Endodermal cell (in vitro differentiated cells): ENCODE results near the gene SRA1. TPM values are rescaled to one million over a fixed set of nuclear protein-coding genes. Genes with fewer than 3 reads are reported as not detected.

ENCODE experiments used
- DNase-seq: peaks from one replicate; pipeline ENCODE4 v3.0.0-alpha.2; 2017
- H3K27ac ChIP-seq: 2 replicates; pipeline ENCODE4 v1.5.1; 2013; ENCODE audit warnings: mild to moderate bottlenecking, low read depth, low read length, moderate library complexity
- H3K27me3 ChIP-seq: 2 replicates; pipeline ENCODE4 v1.6.1; 2013; ENCODE audit warnings: mild to moderate bottlenecking, low read length, moderate library complexity; ENCODE audit not compliant: insufficient read depth, control insufficient read depth, poor library complexity, severe bottlenecking
- H3K36me3 ChIP-seq: 2 replicates; pipeline ENCODE4 v1.7.0; 2013; ENCODE audit warnings: mild to moderate bottlenecking, low read length, moderate library complexity; ENCODE audit not compliant: control insufficient read depth, insufficient read depth
- H3K4me1 ChIP-seq: one replicate; pipeline ENCODE4 v1.7.0; 2013; ENCODE audit warnings: low read length; ENCODE audit not compliant: control insufficient read depth, insufficient read depth
- H3K4me3 ChIP-seq: 2 replicates; pipeline ENCODE4 v1.5.1; 2013; ENCODE audit warnings: mild to moderate bottlenecking, low read length, moderate library complexity
- H3K9ac ChIP-seq: 2 replicates; pipeline ENCODE4 v1.6.1; 2013; ENCODE audit warnings: mild to moderate bottlenecking, low read length, moderate library complexity; ENCODE audit not compliant: poor library complexity, severe bottlenecking; ENCODE audit errors: extremely low read depth
- H3K9me3 ChIP-seq: 2 replicates; pipeline ENCODE4 v1.6.1; 2013; ENCODE audit warnings: mild to moderate bottlenecking, low read length, moderate library complexity; ENCODE audit not compliant: control insufficient read depth
- H3K27ac Mint-ChIP-seq: 2 replicates; pipeline ENCODE4 v1.8.0; 2020; ENCODE audit warnings: mixed read lengths
- H3K27me3 Mint-ChIP-seq: 2 replicates; pipeline ENCODE4 v1.8.0; 2021; ENCODE audit warnings: mild to moderate bottlenecking, mixed read lengths; ENCODE audit not compliant: insufficient read depth
- H3K36me3 Mint-ChIP-seq: 2 replicates; pipeline ENCODE4 v1.8.0; 2020; ENCODE audit warnings: low read depth, mixed read lengths
- H3K4me1 Mint-ChIP-seq: 2 replicates; pipeline ENCODE4 v1.8.0; 2020; ENCODE audit warnings: mixed read lengths
- H3K4me3 Mint-ChIP-seq: 2 replicates; pipeline ENCODE4 v1.8.0; 2020; ENCODE audit warnings: mild to moderate bottlenecking, moderate library complexity, mixed read lengths
- H3K9me3 Mint-ChIP-seq: 2 replicates; pipeline ENCODE4 v1.8.0; 2020; ENCODE audit warnings: mild to moderate bottlenecking, mixed read lengths
- WGBS, 2 experiments: methylation state at CpG; one replicate each; pipeline versions ENCODE4 v1.1.5 to v1.1.7; 2013; ENCODE audit warnings: missing lambda C conversion rate in 2 of 2, mixed read lengths in 1 of 2; ENCODE audit not compliant: insufficient coverage in 1 of 2, insufficient read length in 1 of 2; 5-methylcytosine and 5-hydroxymethylcytosine counted together
- total RNA-seq, 2 donors: library from RNA; stranded (reverse); fragmentation: NEBNext Ultra II Directional in 1 of 2; extraction: Animal tissue kit (Norgen Biotek cat#: 25700) in 1 of 2; gene quantifications; 2 replicates in 1 of 2; 3 replicates in 1 of 2; pipeline ENCODE4 v1.2.1, GENCODE V29; 2021
- TF ChIP-seq, protein P1 (sequence below): fragments of 200-600 bp; sonication (generic); conservative IDR thresholded peaks from 2 replicates; pipeline ENCODE4 v1.5.0; 2021; ENCODE audit warnings: antibody characterized with exemption, mild to moderate bottlenecking

Gene SRA1
- total RNA-seq, 2 donors from 2014 or later, result 40.5 to 42.9 TPM

DNA sequence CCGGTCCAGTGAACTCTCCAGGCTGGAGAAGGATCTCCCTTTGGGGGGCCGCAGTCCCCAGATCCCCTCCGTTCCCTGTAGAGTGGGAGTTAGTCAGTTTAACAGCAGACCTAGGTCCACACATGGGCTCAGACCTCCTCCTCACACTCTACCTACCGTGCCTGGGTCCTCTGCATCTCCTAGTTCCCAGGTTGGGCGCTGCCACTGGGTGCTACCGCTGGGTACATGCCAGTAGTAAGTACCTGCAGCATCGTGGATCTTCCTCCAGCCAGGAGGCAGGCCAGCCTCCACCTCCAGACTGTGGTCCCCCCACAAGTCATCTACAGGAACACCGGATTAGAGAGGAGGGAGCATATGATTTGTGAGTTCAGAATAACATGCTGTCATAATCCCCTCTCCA is 6.3 kb upstream of the SRA1 start:
- TF ChIP-seq, protein P1, sequence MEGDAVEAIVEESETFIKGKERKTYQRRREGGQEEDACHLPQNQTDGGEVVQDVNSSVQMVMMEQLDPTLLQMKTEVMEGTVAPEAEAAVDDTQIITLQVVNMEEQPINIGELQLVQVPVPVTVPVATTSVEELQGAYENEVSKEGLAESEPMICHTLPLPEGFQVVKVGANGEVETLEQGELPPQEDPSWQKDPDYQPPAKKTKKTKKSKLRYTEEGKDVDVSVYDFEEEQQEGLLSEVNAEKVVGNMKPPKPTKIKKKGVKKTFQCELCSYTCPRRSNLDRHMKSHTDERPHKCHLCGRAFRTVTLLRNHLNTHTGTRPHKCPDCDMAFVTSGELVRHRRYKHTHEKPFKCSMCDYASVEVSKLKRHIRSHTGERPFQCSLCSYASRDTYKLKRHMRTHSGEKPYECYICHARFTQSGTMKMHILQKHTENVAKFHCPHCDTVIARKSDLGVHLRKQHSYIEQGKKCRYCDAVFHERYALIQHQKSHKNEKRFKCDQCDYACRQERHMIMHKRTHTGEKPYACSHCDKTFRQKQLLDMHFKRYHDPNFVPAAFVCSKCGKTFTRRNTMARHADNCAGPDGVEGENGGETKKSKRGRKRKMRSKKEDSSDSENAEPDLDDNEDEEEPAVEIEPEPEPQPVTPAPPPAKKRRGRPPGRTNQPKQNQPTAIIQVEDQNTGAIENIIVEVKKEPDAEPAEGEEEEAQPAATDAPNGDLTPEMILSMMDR, result no peak
- Mint-ChIP-seq H3K4me3 (peak overlapping the region; percentile 99), H3K4me1 (peaks cover 17% of the 10 kb centered on the region), H3K36me3 (peaks cover 26% of the 10 kb centered on the region), H3K27ac (peak overlapping the region; percentile 89), H3K9me3 (no peaks in the 10 kb centered on the region), H3K27me3 (no peaks in the 10 kb centered on the region)
- Histone ChIP-seq H3K9me3 (no peaks in the 10 kb centered on the region), H3K27ac (no peak overlapping the region), H3K4me1 (peaks cover 14% of the 10 kb centered on the region), H3K4me3 (peak overlapping the region; percentile 93), H3K36me3 (peaks cover 31% of the 10 kb centered on the region), H3K9ac (peak overlapping the region; percentile 84), H3K27me3 (no peaks in the 10 kb centered on the region)
- 87% methylated on average over 8 of the region's 8 CpGs; no CpG with 5 or more reads in 1 of the 2 experiments for WGBS, 2 experiments
- DNase-seq, result no peak

DNA sequence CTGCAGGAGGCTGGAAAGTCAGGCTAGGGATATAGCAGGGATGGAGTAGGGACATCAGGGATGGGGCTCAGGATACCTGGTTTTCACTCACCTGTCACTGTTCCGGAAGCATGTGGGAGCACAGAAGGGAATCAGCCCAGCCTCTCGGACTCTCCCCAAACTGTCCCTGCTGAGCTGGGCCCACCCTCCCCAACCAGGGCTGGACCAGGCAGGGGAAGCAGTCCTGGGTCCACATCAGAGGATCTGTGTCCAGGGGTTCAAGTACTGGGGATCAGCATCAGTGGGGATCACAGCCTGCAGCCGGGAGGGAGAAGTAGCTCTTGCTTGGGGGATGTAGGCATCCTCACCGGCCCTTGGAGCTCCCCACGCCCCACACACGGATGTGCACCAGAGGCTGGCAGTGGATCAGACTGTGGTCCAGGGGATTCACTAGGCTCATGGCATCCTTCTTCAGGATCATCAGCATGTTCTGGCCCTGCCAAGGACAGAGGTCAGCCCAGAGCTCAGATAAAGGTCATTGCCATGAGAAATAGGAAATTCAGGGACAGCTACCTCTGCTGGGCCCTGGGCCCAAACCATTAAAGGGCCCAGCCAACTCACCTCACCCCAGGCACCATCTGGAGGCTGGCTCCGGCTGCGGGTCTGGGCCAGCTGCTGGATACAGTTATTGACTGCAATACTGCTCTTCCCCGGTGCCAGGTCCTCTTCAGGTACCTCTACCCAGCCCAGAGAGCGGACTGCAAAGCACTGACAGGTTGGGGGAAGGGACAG is 4.7 kb upstream of the SRA1 start:
- H3K36me3 ChIP-seq, result peaks cover 22% of the 10 kb centered on the region
- no peak overlapping the region for H3K4me3 ChIP-seq
- peaks cover 14% of the 10 kb centered on the region for H3K36me3 Mint-ChIP-seq
- H3K27ac Mint-ChIP-seq, result no peak overlapping the region
- DNase-seq, result no peak
- whole genome bisulfite sequencing, 2 experiments, result 94 to 100% methylated on average over 4 to 10 of the region's 10 CpGs
- no peaks in the 10 kb centered on the region for H3K9me3 ChIP-seq
- no peaks in the 10 kb centered on the region for H3K27me3 ChIP-seq
- H3K4me1 Mint-ChIP-seq, result peaks cover 22% of the 10 kb centered on the region
- no peaks in the 10 kb centered on the region for H3K9me3 Mint-ChIP-seq
- no peak overlapping the region for H3K9ac ChIP-seq
- no peak overlapping the region for H3K27ac ChIP-seq
- TF ChIP-seq, protein P1, result no peak
- no peak overlapping the region for H3K4me3 Mint-ChIP-seq
- H3K4me1 ChIP-seq, result peaks cover 14% of the 10 kb centered on the region
- no peaks in the 10 kb centered on the region for H3K27me3 Mint-ChIP-seq

DNA sequence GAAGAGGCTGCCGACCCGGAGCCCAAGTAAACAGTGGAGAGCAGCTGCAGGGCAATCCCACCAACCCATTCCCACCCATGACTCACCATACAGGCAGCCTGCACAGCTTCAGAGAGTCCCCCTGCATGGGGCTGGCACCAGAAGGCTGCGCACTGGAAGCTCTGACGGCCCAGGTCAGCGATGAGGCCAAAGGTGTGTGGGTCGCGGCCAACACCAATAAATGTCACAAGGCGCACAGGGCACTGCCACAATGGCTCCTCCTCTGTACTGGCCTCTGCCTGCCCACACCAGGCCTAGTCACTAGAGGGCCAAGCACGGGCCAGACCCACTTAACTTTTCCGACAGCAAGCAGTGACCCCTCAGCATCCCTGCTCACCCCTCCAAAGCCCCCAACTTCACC is 3.0 kb upstream of the SRA1 start:
- H3K27ac Mint-ChIP-seq, result no peak overlapping the region
- 92% methylated on average over 10 of the region's 10 CpGs; no CpG with 5 or more reads in 1 of the 2 experiments for WGBS, 2 experiments
- no peaks in the 10 kb centered on the region for H3K9me3 Mint-ChIP-seq
- TF ChIP-seq, protein P1, result peak; percentile 48
- no peaks in the 10 kb centered on the region for H3K27me3 Mint-ChIP-seq
- H3K9me3 ChIP-seq, result no peaks in the 10 kb centered on the region
- peaks cover 4% of the 10 kb centered on the region for H3K4me1 ChIP-seq
- H3K4me3 ChIP-seq, result no peak overlapping the region
- H3K27me3 ChIP-seq, result no peaks in the 10 kb centered on the region
- H3K4me1 Mint-ChIP-seq, result peaks cover 26% of the 10 kb centered on the region
- no peak overlapping the region for H3K9ac ChIP-seq
- DNase-seq, result no peak
- H3K36me3 ChIP-seq, result peaks cover 13% of the 10 kb centered on the region
- no peak overlapping the region for H3K27ac ChIP-seq
- H3K36me3 Mint-ChIP-seq, result peaks cover 13% of the 10 kb centered on the region
- H3K4me3 Mint-ChIP-seq, result no peak overlapping the region
